NCI-H2196 (cell line): ENCODE results near the gene SYCP2.
A peak's percentile ranks its signal among the peaks of the same experiment; 100 is the strongest.
"Not testable (repeated sequence)": the region's sequence is repeated elsewhere in the genome, so short reads cannot be mapped to it uniquely, and the experiment has no call there.

Source experiments
- DNase-seq: peaks from one replicate; lab custom pipeline; 2025; ENCODE audit not compliant: unreplicated experiment; lab: John Stamatoyannopoulos, UW

SYCP2 gene

DNA sequence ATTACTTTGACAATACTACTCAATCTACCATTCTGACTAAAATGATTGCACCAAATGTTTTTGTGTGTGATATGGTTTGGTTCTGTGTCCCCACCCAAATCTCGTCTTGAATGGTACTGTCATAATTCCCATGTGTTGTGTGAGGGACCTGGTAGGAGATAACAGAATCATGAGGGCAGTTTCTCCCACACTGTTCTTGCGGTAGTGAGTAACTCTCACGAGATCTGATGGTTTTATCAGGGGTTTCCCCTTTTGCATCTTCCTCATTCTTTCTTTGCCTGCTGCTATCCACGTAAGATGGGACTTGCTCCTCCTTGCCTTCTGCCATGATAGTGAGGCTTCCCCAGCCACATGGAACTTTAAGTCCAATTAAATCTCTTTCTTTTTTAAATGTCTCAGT lies 20.8 kb downstream of the SYCP2 start:
- no peak for DNase-seq

DNA sequence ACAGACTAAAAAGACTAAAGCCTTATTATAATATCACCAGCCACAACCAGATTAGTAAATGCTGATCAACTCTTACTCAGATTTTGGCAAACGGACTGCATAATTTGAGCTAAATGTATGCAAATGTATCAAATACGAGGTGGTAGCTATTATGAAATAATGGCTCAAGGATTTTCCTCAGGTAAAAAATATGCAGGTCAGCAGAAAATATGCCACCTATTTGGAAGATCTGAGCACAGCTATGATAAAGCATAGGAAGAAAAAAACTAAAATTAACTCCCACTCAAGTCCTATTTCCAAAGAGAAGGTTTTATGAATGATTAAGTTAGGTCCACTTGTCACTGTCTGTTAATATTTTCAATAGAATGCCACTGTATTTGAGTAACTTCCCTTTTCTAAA lies 22.4 kb downstream of the SYCP2 start:
- DNase-seq = no peak

DNA sequence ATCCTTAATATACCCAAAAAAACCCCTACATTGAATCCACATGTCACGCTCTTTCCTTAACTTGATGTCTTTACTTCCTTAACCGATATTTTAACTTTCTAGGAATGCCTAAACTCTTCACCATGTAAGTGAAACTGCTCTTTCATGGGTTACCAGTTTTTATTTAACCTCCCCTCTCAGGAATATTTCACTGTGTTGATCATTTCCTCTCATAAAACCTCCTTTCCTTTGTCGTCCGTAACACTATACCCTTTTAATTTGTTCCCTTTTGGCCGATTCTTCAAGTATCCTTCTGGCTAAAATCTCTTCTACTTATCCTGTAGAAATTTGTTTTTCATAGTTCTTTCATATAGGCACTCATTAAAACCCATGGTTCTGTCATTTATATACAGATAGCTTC lies 24.6 kb downstream of the SYCP2 start:
- no peak for DNase-seq

DNA sequence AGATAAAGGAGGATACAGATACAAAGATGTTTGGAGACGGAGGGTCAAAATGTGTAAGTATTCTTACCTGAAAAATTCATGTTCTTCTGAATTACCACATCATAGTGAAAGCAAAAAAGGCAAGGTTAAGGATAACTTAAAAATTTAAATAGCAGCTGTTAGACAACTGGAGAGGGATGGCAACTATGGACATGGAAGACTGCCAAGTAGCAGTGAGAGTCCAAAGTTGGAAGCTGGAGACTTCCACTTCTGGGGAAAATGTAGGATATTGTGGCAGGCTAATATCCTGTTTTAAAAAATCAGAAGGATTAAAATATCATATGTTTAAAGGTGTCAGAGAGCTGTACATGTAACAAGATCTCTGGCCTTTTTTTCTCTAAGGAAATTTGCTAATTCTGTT lies 29.8 kb downstream of the SYCP2 start:
- DNase-seq = no peak

DNA sequence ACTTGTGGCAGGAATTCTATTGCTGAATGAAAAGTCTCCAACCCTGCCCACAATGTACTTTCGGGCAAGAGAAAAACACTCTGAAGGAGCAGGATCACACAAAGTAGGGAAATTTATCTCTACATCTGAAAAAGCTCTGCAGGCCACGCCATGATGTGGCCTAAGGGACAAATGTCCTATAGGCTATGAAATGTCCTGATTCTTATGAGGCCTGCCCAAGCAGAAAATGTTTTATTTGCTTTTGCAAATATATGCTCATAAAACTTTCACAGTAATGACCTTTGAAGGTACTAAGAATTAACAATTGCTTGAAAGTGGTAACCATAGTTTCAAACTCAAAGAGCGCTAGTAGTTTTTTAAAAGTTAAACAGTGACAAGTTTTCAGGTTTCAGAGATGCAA lies 31.0 kb downstream of the SYCP2 start:
- no peak for DNase-seq

DNA sequence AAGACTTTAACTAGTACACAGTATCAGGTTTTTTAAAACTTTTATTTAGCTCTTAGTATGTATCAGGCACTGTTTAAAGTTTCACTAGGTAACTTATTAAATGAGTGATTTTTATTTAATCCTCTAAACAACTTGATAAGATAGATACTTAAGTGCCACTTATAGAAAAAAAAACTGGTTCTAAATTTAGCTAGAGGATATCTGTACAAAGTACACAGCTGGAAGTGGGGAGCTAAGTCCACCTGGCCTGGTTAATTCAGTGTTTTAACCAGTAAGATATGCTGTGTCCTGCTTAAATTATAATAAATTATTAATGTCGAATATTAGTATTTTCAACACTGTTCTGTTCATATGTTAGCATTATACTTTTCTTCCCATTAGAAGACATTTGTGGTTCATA lies 37.5 kb downstream of the SYCP2 start:
- DNase-seq = no peak

DNA sequence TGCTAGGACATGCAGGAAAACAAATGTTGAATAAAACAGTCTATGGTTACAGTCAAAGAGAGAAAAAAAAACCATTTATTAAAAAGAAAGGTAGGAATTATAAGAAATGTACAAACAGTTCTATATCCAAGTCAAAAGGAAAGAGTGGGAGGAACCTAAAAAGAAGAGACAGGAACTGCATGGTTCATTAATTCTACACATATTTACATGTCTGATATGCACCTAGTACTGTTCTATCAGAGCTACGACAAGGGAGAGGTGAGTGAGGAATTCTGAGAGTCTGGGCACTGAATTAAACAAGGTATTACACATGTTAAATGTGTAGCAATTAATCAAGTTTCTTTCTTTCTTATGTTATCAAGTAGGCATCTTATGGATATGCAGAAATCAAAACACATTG lies 41.9 kb downstream of the SYCP2 start:
- DNase-seq = no peak

DNA sequence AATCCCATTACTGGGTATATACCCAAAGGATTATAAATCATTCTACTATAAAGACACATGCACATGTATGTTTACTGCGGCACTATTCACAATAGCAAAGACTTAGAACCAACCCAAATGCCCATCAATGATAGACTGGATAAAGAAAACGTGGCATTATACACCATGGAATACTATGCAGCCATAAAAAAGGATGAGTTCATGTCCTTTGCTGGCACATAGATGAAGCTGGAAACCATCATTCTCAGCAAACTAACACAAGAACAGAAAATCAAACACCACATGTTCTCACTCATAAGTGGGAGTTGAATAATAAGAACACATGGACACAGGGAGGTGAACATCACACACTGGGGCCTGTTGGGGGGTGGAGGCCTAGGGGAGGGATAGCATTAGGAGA lies 43.4 kb downstream of the SYCP2 start:
- DNase-seq = not testable (repeated sequence)

DNA sequence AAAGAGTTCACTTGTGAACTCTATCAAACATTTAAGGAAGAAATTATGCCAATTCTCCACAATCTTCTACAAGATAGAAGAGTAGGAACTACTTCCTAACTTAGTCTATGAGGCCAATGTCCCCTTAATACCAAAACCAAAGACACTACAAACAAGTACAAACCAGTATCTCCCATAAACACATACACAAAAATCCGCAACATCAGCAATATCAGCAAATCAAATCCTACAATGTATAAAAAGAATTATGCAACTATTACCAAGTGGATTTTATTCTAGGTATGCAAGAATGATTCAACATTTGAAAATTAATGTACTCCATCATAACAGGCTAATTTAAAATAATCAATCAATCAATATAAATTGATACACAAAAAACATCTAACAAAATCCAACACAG lies 45.4 kb downstream of the SYCP2 start:
- DNase-seq = no peak

DNA sequence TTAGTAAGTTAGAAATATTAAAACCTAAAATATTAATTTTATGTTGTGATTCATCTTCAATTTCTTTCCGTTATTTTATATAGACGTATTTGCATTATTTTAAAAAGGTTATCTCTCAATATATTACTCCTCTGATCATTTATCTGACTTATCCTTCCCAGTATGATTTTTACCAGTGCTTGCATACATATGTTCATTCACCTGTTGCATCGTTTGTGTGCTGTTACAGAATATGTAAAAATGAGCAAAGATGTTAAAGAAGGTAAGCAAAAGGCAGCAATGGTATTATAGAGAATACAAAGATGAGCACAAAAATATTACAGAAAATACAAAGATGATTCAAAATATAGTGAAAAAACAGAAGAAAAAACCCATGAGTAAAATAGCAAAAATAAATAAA lies 48.9 kb downstream of the SYCP2 start:
- no peak for DNase-seq

DNA sequence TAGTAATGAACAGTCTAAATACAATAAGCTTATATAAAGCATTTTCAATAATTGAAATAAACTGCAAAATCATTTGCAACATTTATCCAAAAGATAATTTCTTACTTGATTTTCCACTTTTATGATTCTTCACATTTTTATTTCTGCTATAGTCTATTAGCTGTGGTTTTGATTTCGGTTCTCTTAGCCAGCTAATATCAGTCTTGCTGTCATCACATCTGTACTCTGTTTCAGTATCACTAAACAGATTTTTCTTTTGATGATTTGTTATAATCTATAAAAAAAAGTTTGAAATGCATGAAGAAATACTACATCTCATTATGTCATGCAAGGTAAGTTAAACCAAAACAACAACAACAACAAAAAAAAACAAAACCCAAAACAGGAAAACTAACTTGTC lies 53.2 kb downstream of the SYCP2 start:
- DNase-seq = no peak

DNA sequence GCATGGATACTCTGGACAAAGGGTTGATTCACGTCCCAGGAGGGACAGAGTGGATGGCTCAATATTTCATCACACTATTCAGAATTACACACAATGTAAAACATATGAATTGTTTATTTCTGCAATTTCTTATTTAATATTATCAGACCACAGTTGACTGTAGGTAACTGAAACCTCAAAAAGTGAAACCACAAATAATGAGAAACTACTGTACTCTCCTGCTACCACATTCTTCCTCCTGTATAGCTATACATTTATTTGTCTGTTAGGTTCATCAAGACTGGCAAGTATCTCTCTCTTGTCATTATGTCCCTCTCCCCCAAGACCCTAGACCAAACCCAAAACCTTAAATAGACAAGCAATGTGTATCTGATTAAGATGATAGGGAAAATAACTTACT lies 60.0 kb downstream of the SYCP2 start:
- DNase-seq = no peak

DNA sequence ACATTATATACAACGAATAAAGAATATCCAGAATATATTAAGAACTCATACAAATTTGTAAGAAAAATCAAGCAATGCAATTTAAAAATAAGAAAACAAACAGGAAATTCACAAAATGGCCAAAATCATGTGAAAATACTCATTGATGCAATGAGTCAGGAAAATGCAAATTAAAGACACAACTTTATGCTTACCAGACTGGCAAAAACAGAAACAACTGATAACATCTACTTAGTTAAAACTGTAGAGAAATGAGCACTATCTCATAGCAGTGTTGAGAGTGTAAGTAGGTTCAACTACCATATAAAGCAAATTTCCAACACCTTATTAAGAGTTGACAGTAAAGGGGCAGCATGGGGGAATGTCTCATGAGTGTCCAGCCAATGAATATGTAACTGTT lies 62.3 kb downstream of the SYCP2 start:
- no peak for DNase-seq

DNA sequence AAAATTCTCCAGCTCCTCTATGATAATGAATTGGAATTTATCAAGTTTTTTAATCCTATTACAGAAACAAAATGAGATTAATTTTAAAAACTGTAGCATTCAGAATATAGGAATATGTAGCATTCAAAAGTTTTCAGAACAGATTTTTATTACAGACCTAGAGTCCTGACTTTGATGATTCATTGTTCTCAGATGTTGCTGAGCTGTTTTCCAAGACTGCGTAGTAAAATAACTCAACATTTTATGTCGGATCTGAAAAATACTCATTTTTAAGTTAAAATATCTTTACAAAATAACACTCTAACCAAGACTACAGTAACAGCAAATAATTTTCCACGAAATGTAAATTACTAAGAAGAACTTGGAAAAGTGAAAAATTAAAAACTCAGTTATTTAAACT lies 67.1 kb downstream of the SYCP2 start:
- no peak for DNase-seq

DNA sequence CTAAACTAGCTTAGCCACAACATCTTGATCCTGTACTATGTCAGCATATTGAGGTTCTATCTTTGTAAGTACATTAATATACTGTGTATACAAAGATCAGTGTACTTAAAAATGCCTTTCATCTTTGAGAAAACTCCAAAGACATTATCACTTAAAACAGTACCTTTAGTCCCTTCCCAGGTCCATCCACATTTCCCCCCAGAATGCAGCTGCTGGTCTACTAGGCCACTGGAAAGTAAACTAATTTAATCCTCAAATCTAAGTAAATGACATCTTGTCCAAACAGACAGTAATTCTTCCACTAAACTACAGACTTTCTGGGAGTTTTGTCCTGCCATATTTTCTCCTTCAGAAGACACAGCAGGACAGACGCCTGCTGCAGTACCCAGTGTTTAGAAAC lies 68.7 kb downstream of the SYCP2 start:
- no peak for DNase-seq

DNA sequence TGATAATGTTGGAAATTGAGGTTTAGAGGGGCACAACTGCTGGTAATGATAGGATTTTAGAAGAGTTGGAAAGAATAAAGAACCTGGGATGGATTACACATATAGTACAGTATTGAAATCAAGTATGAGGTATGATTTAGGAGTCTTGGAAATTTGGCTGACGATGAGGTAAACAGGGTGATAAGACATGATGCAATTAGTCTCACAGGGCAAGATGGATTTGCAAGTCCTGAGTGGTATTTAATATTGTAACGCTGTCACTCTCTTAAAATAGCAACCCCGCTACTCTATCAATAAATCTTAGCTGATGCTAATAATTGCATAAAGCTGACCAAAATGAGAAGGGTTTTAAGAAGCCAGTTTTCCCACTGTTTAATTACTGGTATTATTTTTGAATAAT lies 70.4 kb downstream of the SYCP2 start:
- no peak for DNase-seq

DNA sequence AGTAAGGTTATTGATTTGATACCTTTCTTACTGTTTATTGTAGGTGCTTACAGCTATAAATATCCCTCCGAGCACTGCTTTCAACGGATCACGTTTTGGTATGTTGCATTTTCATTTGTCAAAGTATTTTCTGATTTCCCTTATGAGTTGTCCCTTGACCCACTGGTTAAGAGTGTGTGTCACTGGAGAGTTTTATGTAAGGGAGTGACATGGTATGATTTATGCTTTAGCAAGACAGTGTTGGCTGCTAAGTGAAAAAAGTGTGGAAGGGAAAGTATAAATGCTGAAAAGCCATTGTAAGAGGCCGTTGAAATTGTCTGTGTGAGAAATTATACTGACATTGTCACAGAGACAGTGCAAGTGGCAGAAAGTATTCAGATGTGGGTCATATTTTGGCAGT lies 72.0 kb downstream of the SYCP2 start:
- no peak for DNase-seq

DNA sequence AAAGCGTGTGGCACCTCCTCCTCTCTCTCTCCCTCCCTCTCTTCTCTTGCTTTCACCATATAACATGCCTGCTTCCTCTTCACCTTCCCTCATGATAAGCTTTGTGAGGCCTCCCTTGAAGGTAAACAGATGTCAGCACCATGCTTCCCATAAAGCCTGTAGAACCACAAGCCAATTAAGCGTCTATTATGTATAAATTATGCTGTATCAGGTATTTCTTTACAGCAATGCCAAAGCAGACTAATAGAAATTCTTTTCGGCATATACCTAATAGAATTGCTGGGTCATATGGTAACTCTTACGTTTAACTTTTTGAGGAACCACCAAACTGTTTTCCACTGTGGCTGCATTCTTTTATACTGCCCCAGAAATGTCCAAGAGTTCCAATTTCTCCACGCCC lies 75.0 kb downstream of the SYCP2 start:
- DNase-seq = no peak

DNA sequence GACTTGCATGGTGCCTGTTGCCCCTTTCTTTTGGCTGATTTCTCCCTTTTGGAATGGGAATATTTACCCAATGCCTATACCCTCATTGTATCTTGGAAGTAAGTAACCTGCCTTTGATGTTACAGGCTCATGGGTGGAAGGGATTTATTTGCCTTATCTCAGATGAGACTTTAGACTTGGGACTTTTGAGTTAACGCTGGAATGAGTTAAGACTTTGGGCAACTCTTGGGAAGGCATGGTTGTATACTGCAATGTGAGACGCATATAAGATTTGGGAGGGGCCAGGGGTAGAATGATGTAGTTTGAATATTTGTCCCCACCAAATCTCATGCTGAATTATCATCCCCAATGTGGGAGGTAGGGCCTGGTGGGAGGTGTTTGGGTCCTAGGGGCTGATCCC lies 75.5 kb downstream of the SYCP2 start:
- DNase-seq = no peak

DNA sequence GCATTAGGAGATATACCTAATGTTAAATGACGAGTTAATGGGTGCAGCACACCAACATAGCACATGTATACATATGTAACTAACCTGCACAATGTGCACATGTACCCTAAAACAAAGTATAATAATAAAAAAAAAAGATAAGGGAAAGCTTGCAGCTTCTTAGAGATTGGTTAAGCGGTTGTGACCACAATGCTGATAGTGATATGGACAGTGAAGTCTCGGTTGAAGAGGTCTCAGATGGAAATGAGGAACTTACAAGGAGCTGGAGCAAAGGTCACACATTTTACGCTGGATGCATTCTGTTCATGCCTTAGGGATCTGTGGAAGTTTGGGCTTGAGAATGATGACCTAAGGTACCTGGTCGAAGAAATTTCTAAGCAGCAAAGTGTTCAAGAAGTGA lies 76.5 kb downstream of the SYCP2 start:
- not testable (repeated sequence) for DNase-seq

DNA sequence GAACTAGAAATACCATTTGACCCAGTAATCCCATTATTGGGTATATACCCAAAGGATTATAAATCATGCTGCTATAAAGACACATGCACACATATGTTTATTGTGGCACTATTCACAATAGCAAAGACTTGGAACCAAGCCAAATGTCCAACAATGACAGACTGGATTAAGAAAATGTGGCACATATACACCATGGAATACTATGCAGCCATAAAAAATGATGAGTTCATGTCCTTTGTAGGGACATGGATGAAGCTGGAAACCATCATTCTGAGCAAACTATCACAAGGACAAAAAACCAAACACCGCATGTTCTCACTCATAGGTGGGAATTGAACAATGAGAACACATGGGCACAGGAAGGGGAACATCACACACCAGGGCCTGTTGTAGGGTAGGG lies 76.9 kb downstream of the SYCP2 start:
- not testable (repeated sequence) for DNase-seq

DNA sequence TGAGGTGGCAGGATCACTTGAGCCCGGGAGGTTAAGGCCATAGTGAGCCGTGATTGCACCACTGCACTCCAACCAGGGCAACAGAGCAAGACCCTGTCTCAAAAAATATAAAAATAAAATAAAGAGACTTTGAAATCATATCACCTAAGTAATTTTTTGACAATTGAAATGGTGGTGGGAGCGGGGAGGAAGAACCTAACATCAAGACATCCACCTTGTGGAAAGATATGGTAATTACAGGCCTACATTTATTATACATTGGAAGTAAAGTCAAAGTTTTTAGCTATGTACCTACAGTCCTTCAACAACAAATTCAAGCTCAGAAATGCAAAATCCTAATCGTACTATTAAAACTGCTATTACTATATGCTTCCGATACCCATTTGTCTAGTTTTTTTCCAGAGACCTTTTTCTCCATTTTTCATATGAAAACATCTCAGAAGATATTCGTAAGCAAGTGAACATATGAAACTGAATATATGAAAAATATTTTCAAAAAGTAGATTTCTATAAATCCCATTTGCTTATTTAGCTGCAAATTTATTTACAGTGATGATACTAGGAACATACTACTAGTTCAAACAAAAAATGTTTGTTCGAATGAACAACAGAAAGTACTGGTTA lies 83.3 kb downstream of the SYCP2 start:
- peak; percentile 60 for DNase-seq

DNA sequence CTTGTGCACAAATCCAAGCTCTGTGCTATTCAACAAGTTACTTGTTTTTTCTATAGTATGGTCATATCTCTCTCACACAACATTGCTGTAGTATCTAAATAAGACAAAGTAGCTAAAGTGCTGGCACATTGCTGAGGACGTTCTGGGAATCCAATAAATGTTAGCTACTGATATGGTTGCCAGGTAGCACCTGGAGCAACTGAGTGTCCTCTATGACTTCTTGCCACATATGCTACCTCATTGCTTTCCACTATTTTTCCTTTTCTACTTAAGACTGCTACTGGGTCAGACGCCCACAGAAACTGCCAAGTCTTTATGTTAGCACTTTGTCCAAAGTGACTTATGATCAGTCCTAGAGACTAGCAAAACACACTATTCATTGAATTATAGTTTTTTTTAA lies 85.3 kb downstream of the SYCP2 start:
- no peak for DNase-seq

DNA sequence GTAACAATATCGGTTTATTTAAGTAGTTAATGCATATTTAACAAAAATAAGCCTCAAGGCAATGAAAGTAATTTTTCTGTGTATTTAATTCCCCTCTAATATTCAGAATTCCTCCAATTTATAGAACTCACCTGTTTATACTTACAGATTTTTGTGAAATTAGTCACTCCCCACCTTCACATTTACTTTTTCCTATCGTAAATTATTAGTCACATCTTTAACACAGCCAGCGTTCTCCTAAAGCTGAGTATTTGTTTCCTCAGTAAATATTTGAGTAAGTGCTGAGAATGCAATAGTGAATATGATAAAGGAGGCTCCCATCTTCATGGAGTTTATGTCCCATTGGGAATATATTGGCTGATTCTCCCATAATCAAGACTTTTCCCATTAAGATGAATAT lies 88.0 kb downstream of the SYCP2 start:
- DNase-seq = no peak
